Smooth muscle cell (in vitro differentiated cells): Measurements from ENCODE around the gene SLAMF8. TPM values are rescaled to one million over a fixed set of nuclear protein-coding genes. Genes with fewer than 3 reads are reported as not detected.
A peak's percentile ranks its signal among the peaks of the same experiment; 100 is the strongest.

Source experiments
- DNase-seq: peaks from one replicate; lab custom pipeline; 2025; ENCODE audit not compliant: unreplicated experiment; lab: John Stamatoyannopoulos, UW
- H2AFZ ChIP-seq: fragments of 200-600 bp; sonication (generic); 2 replicates; pipeline ENCODE4 v1.6.0; 2016; ENCODE audit warnings: antibody characterized with exemption, low read depth, mild to moderate bottlenecking
- H3F3A ChIP-seq: fragments of 200-600 bp; sonication (generic); 2 replicates; pipeline ENCODE4 v1.6.0; 2017; ENCODE audit warnings: antibody characterized with exemption, low read depth
- H3K27ac ChIP-seq: fragments of 200-600 bp; sonication (generic); 2 replicates; pipeline ENCODE4 v1.5.1; 2016; ENCODE audit warnings: low read depth, mild to moderate bottlenecking
- H3K27me3 ChIP-seq: fragments of 200-600 bp; sonication (generic); 2 replicates; pipeline ENCODE4 v1.6.1; 2016; ENCODE audit warnings: low read depth, mild to moderate bottlenecking
- H3K36me3 ChIP-seq: fragments of 200-600 bp; sonication (generic); 2 replicates; pipeline ENCODE4 v1.5.1; 2016; ENCODE audit warnings: low read depth
- H3K4me1 ChIP-seq: fragments of 200-600 bp; sonication (generic); 2 replicates; pipeline ENCODE4 v1.5.1; 2016; ENCODE audit warnings: low read depth
- H3K4me2 ChIP-seq: fragments of 200-600 bp; sonication (generic); 2 replicates; pipeline ENCODE4 v1.6.0; 2016; ENCODE audit warnings: mild to moderate bottlenecking
- H3K4me3 ChIP-seq: fragments of 200-600 bp; sonication (generic); 2 replicates; pipeline ENCODE4 v1.5.1; 2016; ENCODE audit warnings: mild to moderate bottlenecking
- H3K79me2 ChIP-seq: fragments of 200-600 bp; sonication (generic); 2 replicates; pipeline ENCODE4 v1.6.0; 2016; ENCODE audit warnings: low read depth, mild to moderate bottlenecking
- H3K9ac ChIP-seq: fragments of 200-600 bp; sonication (generic); 2 replicates; pipeline ENCODE4 v1.6.0; 2016; ENCODE audit warnings: low read depth
- H3K9me3 ChIP-seq: fragments of 200-600 bp; sonication (generic); replicated peaks from 2 replicates; pipeline ENCODE4 v1.5.1; 2016; ENCODE audit warnings: low read depth
- H4K20me1 ChIP-seq: fragments of 200-600 bp; sonication (generic); 2 replicates; pipeline ENCODE4 v1.6.0; 2016; ENCODE audit warnings: low read depth
- CTCF ChIP-seq: fragments of 200-600 bp; sonication (generic); IDR thresholded peaks from 2 replicates; pipeline ENCODE4 v1.5.1; 2017; ENCODE audit warnings: borderline replicate concordance, mild to moderate bottlenecking, antibody characterized with exemption; ENCODE audit not compliant: insufficient read depth, poor library complexity, severe bottlenecking
- WGBS: methylation state at CpG from one replicate; pipeline ENCODE4 v1.1.7; 2016; ENCODE audit warnings: low lambda C conversion rate; 5-methylcytosine and 5-hydroxymethylcytosine counted together
- polyA plus RNA-seq: library from polyadenylated mRNA; unstranded; fragments of >200 nt; fragmentation: Nextera tagmentation; extraction: Ambion mirVana; gene quantifications from 2 replicates; pipeline ENCODE4 v1.2.1, GENCODE V29; 2016
- total RNA-seq: library from RNA; depleted of rRNA; stranded (reverse); fragments of >200 nt; gene quantifications from 2 replicates; pipeline ENCODE4 v1.2.3, GENCODE V29; 2014

Gene SLAMF8
- total and polyA plus RNA-seq, 2 experiments from 2014 or later, result 11.0 to 15.1 TPM

- Histone ChIP-seq H3F3A (no peaks in the 10 kb centered on the region), H2AFZ (no peak overlapping the region), H3K36me3 (no peaks in the 10 kb centered on the region), H3K27ac (peak overlapping the region; percentile 90), H3K4me1 (no peaks in the 10 kb centered on the region), H4K20me1 (no peaks in the 10 kb centered on the region), H3K9me3 (no peaks in the 10 kb centered on the region), H3K79me2 (no peaks in the 10 kb centered on the region), H3K4me2 (peak overlapping the region; percentile 54), H3K9ac (peak overlapping the region; percentile 50), H3K27me3 (no peaks in the 10 kb centered on the region), H3K4me3 (no peak overlapping the region)
- no peak for DNase-seq
- TF ChIP-seq CTCF, result no peak
- 53% methylated on average over 6 of the region's 6 CpGs for WGBS
Observed at GRCh38 chr1:159881622-159882526, 55.2 kb downstream of the SLAMF8 start.

- TF ChIP-seq CTCF, result no peak
- no peaks in the 10 kb centered on the region for H3K4me1 ChIP-seq
- no peaks in the 10 kb centered on the region for H4K20me1 ChIP-seq
- peak overlapping the region; percentile 54 for H3K4me2 ChIP-seq
- H3K79me2 ChIP-seq, result no peaks in the 10 kb centered on the region
- H3K4me3 ChIP-seq, result no peak overlapping the region
- no peaks in the 10 kb centered on the region for H3K9me3 ChIP-seq
- H3K27ac ChIP-seq, result peak overlapping the region; percentile 90
- no peak for DNase-seq
- H3F3A ChIP-seq, result no peaks in the 10 kb centered on the region
- peak overlapping the region; percentile 50 for H3K9ac ChIP-seq
- no peaks in the 10 kb centered on the region for H3K36me3 ChIP-seq
- H2AFZ ChIP-seq, result no peak overlapping the region
- H3K27me3 ChIP-seq, result no peaks in the 10 kb centered on the region
- WGBS, result 87% methylated on average over 2 of the region's 2 CpGs
Observed at GRCh38 chr1:159882527-159882862, 55.8 kb downstream of the SLAMF8 start.

- no peaks in the 10 kb centered on the region for H3K27me3 ChIP-seq
- no peak overlapping the region for H3K27ac ChIP-seq
- no peak overlapping the region for H3K9ac ChIP-seq
- no peaks in the 10 kb centered on the region for H3K36me3 ChIP-seq
- no peaks in the 10 kb centered on the region for H3F3A ChIP-seq
- no peaks in the 10 kb centered on the region for H3K9me3 ChIP-seq
- H3K4me1 ChIP-seq, result no peaks in the 10 kb centered on the region
- H2AFZ ChIP-seq, result no peak overlapping the region
- WGBS, result 69% methylated on average over 4 of the region's 4 CpGs
- no peak overlapping the region for H3K4me2 ChIP-seq
- no peaks in the 10 kb centered on the region for H4K20me1 ChIP-seq
- no peak for DNase-seq
- no peaks in the 10 kb centered on the region for H3K79me2 ChIP-seq
- TF ChIP-seq CTCF, result no peak
- no peak overlapping the region for H3K4me3 ChIP-seq
Observed at GRCh38 chr1:159883134-159883533, 56.5 kb downstream of the SLAMF8 start.

- no peaks in the 10 kb centered on the region for H3K4me1 ChIP-seq
- H3K36me3 ChIP-seq, result no peaks in the 10 kb centered on the region
- H3K27me3 ChIP-seq, result no peaks in the 10 kb centered on the region
- H3K27ac ChIP-seq, result no peak overlapping the region
- H3F3A ChIP-seq, result no peaks in the 10 kb centered on the region
- no peaks in the 10 kb centered on the region for H3K9me3 ChIP-seq
- no peak overlapping the region for H3K4me2 ChIP-seq
- H2AFZ ChIP-seq, result no peak overlapping the region
- DNase-seq, result no peak
- H3K4me3 ChIP-seq, result no peak overlapping the region
- WGBS, result 81% methylated on average over 8 of the region's 8 CpGs
- no peaks in the 10 kb centered on the region for H4K20me1 ChIP-seq
- TF ChIP-seq CTCF, result no peak
- H3K79me2 ChIP-seq, result no peaks in the 10 kb centered on the region
- no peak overlapping the region for H3K9ac ChIP-seq
Observed at GRCh38 chr1:159884296-159884695, 57.6 kb downstream of the SLAMF8 start.
